PC-3 (cell line): Measurements from ENCODE around the gene TMED8. TPM values are rescaled to one million over a fixed set of nuclear protein-coding genes. Genes with fewer than 3 reads are reported as not detected.
A peak's percentile ranks its signal among the peaks of the same experiment; 100 is the strongest.

Source experiments
- ATAC-seq: fragments of 200-7000 bp; cut with Tn5 transposase; 2 replicates; pipeline ENCODE4 v1.9.1; 2020; ENCODE audit warnings: mild to moderate bottlenecking, moderate library complexity
- BruUV-seq: library from RNA; stranded (reverse); fragments of 400-500 nt; replicated peaks from 2 replicates; lab custom pipeline; 2021; lab: Mats Ljungman, UMichigan
- CTCF ChIA-PET: fragments of 300-600 bp; sonication (Branson Sonifier 250); formaldehyde crosslinking; loops from one replicate; lab custom pipeline; 2022; ENCODE audit warnings: antibody characterized with exemption; lab: Charles Lee
- POLR2A ChIA-PET: fragments of 300-600 bp; sonication (Branson Sonifier 250); formaldehyde crosslinking; loops from one replicate; lab custom pipeline; 2022; ENCODE audit warnings: antibody characterized with exemption; ENCODE audit not compliant: unreplicated experiment; lab: Charles Lee
- DNase-seq: peaks from one replicate; pipeline ENCODE4 v3.0.0-alpha.2; 2015
- H2AFZ ChIP-seq: fragments of 300-600 bp; sonication (generic); 2 replicates; pipeline ENCODE4 v1.6.0; 2016; ENCODE audit warnings: antibody characterized with exemption, low read length
- H3F3A ChIP-seq: fragments of 300-600 bp; sonication (generic); one replicate; pipeline ENCODE4 v1.6.0; 2017; ENCODE audit warnings: antibody characterized with exemption, low read length, control low read depth, mild to moderate bottlenecking; ENCODE audit not compliant: unreplicated experiment
- H3K27ac ChIP-seq: fragments of 300-600 bp; sonication (generic); 2 replicates; pipeline ENCODE4 v1.5.1; 2016; ENCODE audit warnings: mild to moderate bottlenecking, low read length
- H3K27me3 ChIP-seq: fragments of 300-600 bp; sonication (generic); 2 replicates; pipeline ENCODE4 v1.6.1; 2016; ENCODE audit warnings: low read length, mixed read lengths
- H3K36me3 ChIP-seq: fragments of 300-600 bp; sonication (generic); 2 replicates; pipeline ENCODE4 v1.6.1; 2016; ENCODE audit warnings: low read depth, mixed run types, low read length, mixed read lengths
- H3K4me1 ChIP-seq: fragments of 300-600 bp; sonication (generic); 2 replicates; pipeline ENCODE4 v1.5.1; 2016; ENCODE audit warnings: low read length; ENCODE audit not compliant: insufficient read depth
- H3K4me2 ChIP-seq: fragments of 300-600 bp; sonication (generic); 2 replicates; pipeline ENCODE4 v1.6.0; 2016; ENCODE audit warnings: low read length
- H3K4me3 ChIP-seq: fragments of 300-600 bp; sonication (generic); 2 replicates; pipeline ENCODE4 v1.5.1; 2016; ENCODE audit warnings: mild to moderate bottlenecking, low read length, mixed read lengths
- H3K79me2 ChIP-seq: fragments of 300-600 bp; sonication (generic); 2 replicates; pipeline ENCODE4 v1.6.1; 2017; ENCODE audit warnings: low read length, mixed read lengths
- H3K9ac ChIP-seq: fragments of 300-600 bp; sonication (generic); 2 replicates; pipeline ENCODE4 v1.6.0; 2016; ENCODE audit warnings: mild to moderate bottlenecking, low read length
- H3K9me2 ChIP-seq: fragments of 300-600 bp; sonication (generic); replicated peaks from 2 replicates; pipeline ENCODE4 v1.6.1; 2016; ENCODE audit warnings: mixed run types, low read length, mixed read lengths
- H3K9me3 ChIP-seq: fragments of 300-600 bp; sonication (generic); 2 replicates; pipeline ENCODE4 v1.6.1; 2016; ENCODE audit warnings: low read length, mixed read lengths
- H4K20me1 ChIP-seq: fragments of 300-600 bp; sonication (generic); 2 replicates; pipeline ENCODE4 v1.6.1; 2016; ENCODE audit warnings: low read length, mixed read lengths
- EZH2 ChIP-seq: fragments of 300-600 bp; sonication (generic); IDR thresholded peaks from one replicate; pipeline ENCODE4 v1.6.1; 2017; ENCODE audit warnings: antibody characterized with exemption, mild to moderate bottlenecking, low read length; ENCODE audit not compliant: unreplicated experiment
- EZH2phosphoT487 ChIP-seq: fragments of 300-600 bp; sonication (generic); IDR thresholded peaks from 2 replicates; pipeline ENCODE4 v1.6.1; 2018; ENCODE audit warnings: mild to moderate bottlenecking, antibody characterized with exemption, low read length, borderline replicate concordance
- intact Hi-C: fragments of 100-400 bp; cut with micrococcal nuclease; formaldehyde crosslinking; loops from 2 replicates; pipeline ENCODE4 v1.9.0; 2023
- total RNA-seq: library from RNA; depleted of rRNA; stranded (reverse); fragments of >200 nt; gene quantifications from 2 replicates; pipeline ENCODE4 v1.2.3, GENCODE V29; 2014
- TF ChIP-seq, protein P1 (sequence below): fragments of 300-600 bp; sonication (generic); conservative IDR thresholded peaks from 2 replicates; pipeline ENCODE4 v1.5.1; 2017; ENCODE audit warnings: antibody characterized with exemption, low read depth, mild to moderate bottlenecking, low read length

Gene TMED8
- total RNA-seq, 1 experiment from 2014 or later: 16.8 TPM

DNA sequence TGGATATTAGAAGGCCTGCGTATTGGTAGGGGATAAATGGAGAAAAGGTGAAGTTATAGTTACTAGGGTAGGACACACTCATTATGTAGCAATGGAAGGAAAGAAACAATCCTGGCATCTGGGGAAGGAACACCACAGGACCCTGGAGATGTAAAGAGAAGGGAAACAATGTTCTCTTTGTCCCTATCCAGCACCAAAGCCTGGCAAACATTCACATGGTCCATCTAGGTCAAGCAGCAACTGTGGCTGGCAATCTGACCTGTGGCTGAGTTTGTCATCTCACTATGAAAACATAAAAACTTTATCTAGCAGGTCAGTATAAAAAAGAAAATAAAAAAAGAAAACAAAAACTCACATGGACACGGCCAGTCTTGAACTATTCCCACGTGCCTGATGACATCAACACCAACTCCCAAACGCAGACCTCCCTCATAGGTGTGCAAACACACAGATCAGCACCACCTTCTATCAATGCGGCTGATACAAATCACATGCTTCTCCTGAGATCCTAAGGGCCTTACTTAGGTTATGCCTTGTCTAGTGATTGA lies 58.8 kb downstream of the TMED8 start:
- H3K4me2 ChIP-seq: 0 out of 2 replicates have a peak overlapping the region, but pooled peaks have one; percentile 7
- no peaks in the 10 kb centered on the region for H3K36me3 ChIP-seq
- no peak for ATAC-seq
- no peaks in the 10 kb centered on the region for H3K27me3 ChIP-seq
- peaks cover 75% of the 10 kb centered on the region for H3K79me2 ChIP-seq
- H3K27ac ChIP-seq: no peak overlapping the region
- POLR2A ChIA-PET: no interaction called here
- H3K4me3 ChIP-seq: no peak overlapping the region
- no peak overlapping the region for H2AFZ ChIP-seq
- H4K20me1 ChIP-seq: peaks cover 22% of the 10 kb centered on the region; the same call in 1 of the 2 replicates
- intact Hi-C loops: loop anchor here (10.0 kb wide), 1 partner anchor 443 kb away; no protein-coding TSS in a partner anchor
- BruUV-seq: no TSS peak
- H3K9me3 ChIP-seq: no peaks in the 10 kb centered on the region
- no peak overlapping the region for H3K9ac ChIP-seq
- DNase-seq: no peak
- no peaks in the 10 kb centered on the region for H3F3A ChIP-seq
- CTCF ChIA-PET: no interaction called here
- no peak for TF ChIP-seq EZH2
- TF ChIP-seq, protein P1, sequence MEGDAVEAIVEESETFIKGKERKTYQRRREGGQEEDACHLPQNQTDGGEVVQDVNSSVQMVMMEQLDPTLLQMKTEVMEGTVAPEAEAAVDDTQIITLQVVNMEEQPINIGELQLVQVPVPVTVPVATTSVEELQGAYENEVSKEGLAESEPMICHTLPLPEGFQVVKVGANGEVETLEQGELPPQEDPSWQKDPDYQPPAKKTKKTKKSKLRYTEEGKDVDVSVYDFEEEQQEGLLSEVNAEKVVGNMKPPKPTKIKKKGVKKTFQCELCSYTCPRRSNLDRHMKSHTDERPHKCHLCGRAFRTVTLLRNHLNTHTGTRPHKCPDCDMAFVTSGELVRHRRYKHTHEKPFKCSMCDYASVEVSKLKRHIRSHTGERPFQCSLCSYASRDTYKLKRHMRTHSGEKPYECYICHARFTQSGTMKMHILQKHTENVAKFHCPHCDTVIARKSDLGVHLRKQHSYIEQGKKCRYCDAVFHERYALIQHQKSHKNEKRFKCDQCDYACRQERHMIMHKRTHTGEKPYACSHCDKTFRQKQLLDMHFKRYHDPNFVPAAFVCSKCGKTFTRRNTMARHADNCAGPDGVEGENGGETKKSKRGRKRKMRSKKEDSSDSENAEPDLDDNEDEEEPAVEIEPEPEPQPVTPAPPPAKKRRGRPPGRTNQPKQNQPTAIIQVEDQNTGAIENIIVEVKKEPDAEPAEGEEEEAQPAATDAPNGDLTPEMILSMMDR: no peak
- no peak for TF ChIP-seq EZH2phosphoT487
- H3K4me1 ChIP-seq: peaks cover 63% of the 10 kb centered on the region
- no peaks in the 10 kb centered on the region for H3K9me2 ChIP-seq

DNA sequence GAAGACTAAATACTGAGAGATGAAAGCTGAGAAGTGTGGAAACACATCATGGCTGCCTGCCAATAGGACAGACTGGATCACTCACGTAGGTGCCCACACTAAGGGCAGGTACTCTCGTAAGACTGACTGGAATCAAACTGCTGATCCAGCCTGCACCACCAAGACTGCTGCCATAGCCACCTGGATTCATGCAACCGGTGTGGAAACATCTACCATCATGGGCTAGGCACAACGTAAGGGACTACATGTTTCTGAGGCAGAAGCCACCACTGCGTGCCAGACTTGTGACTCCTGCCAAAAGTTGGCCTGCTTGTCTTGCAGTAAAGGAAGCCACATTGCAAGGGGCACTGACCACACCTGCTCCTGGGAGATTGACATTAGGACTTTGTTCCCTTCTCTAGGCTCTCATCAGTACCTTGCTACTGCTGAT lies 60.0 kb downstream of the TMED8 start:
- Histone ChIP-seq H3K4me3 (no peak overlapping the region), H3K9ac (no peak overlapping the region), H3K27ac (no peak overlapping the region), H4K20me1 (peaks cover 22% of the 10 kb centered on the region; the same call in 1 of the 2 replicates), H3K79me2 (peaks cover 80% of the 10 kb centered on the region), H3K27me3 (no peaks in the 10 kb centered on the region), H3K36me3 (no peaks in the 10 kb centered on the region), H3F3A (no peaks in the 10 kb centered on the region), H2AFZ (no peak overlapping the region), H3K4me1 (peaks cover 57% of the 10 kb centered on the region), H3K9me3 (no peaks in the 10 kb centered on the region), H3K4me2 (no peak overlapping the region), H3K9me2 (no peaks in the 10 kb centered on the region)
- POLR2A ChIA-PET: no interaction called here
- no peak for ATAC-seq
- no TSS peak for BruUV-seq
- intact Hi-C loops: loop anchor here (1.0 to 10.0 kb wide), 2 partner anchors 165 to 442 kb away; no protein-coding TSS in a partner anchor
- DNase-seq: peak; percentile 74
- CTCF ChIA-PET: interaction anchor here (0.6 to 3.1 kb wide), 5 partner anchors 14 to 495 kb away, joined by 3 to 72 read pairs (median 24); no protein-coding TSS in a partner anchor
- TF ChIP-seq EZH2phosphoT487 (no peak), EZH2 (no peak)

DNA sequence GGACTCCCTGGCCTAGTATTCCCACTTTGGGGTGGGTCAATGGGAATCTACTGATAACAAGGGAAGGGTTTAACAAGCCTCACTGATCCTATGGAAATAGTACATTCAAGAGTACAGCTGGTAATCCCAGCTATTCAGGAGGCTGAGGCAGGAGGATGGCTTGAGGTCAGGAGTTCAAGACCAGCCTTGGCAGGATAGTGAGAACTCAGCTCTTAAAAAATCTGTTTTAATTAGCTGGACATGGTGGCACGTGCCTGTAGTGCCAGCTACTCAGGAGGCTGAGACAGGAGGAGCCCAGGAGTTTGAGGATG lies 60.7 kb downstream of the TMED8 start:
- H3K36me3 ChIP-seq: 0 out of 2 replicates have a peak, but pooled peaks cover 3% of the 10 kb centered on the region
- H3K27me3 ChIP-seq: no peaks in the 10 kb centered on the region
- H4K20me1 ChIP-seq: peaks cover 22% of the 10 kb centered on the region; the same call in 1 of the 2 replicates
- no peak overlapping the region for H2AFZ ChIP-seq
- TF ChIP-seq, protein P1: no peak; the same call in 1 of the 2 replicates
- TF ChIP-seq EZH2phosphoT487: no peak
- TF ChIP-seq EZH2: no peak
- H3K9me3 ChIP-seq: no peaks in the 10 kb centered on the region
- no peak for DNase-seq
- no peak overlapping the region for H3K27ac ChIP-seq
- no TSS peak for BruUV-seq
- peaks cover 55% of the 10 kb centered on the region for H3K4me1 ChIP-seq
- POLR2A ChIA-PET: no interaction called here
- H3K79me2 ChIP-seq: peaks cover 87% of the 10 kb centered on the region
- no peak overlapping the region for H3K9ac ChIP-seq
- no peak overlapping the region for H3K4me3 ChIP-seq
- H3F3A ChIP-seq: no peaks in the 10 kb centered on the region
- CTCF ChIA-PET: interaction anchor here (0.5 to 3.1 kb wide), 10 partner anchors 13 to 480 kb away, joined by 3 to 72 read pairs (median 4); partner anchors contain the start of genes SAMD15 and TMED8
- intact Hi-C loops: loop anchor here (1.0 to 10.0 kb wide), 2 partner anchors 164 to 441 kb away; no protein-coding TSS in a partner anchor
- no peaks in the 10 kb centered on the region for H3K9me2 ChIP-seq
- no peak for ATAC-seq
- no peak overlapping the region for H3K4me2 ChIP-seq
